HG03039 (cell line): ENCODE measurements around the gene ZNF202.

Source experiments
- ATAC-seq: cut with Tn5 transposase; IDR thresholded peaks from one replicate; pipeline ENCODE4 v1.9.1; 2021; ENCODE audit warnings: mild to moderate bottlenecking, moderate library complexity; ENCODE audit not compliant: unreplicated experiment

The ZNF202 gene

GRCh38 chr11:123684601-123685000 is 56.9 kb downstream of the ZNF202 start:
- ATAC-seq: no peak

GRCh38 chr11:123683428-123684170 is 57.9 kb downstream of the ZNF202 start:
- no peak for ATAC-seq

- ATAC-seq: no peak
Measured at GRCh38 chr11:123682696-123683410, 58.6 kb downstream of the ZNF202 start.

GRCh38 chr11:123681030-123681429 is 60.4 kb downstream of the ZNF202 start:
- no peak for ATAC-seq

- no peak for ATAC-seq
Measured at GRCh38 chr11:123678246-123678645, 63.2 kb downstream of the ZNF202 start.

GRCh38 chr11:123677510-123677909 is 64.0 kb downstream of the ZNF202 start:
- ATAC-seq: no peak

GRCh38 chr11:123674297-123674696 is 67.2 kb downstream of the ZNF202 start:
- no peak for ATAC-seq
